GM21528 (cell line): ENCODE results near the gene WASF2.
"Not testable (repeated sequence)": the region's sequence is repeated elsewhere in the genome, so short reads cannot be mapped to it uniquely, and the experiment has no call there.

Experiments used
- ATAC-seq: cut with Tn5 transposase; IDR thresholded peaks from one replicate; pipeline ENCODE4 v1.9.1; 2021; ENCODE audit warnings: mild to moderate bottlenecking, moderate library complexity; ENCODE audit not compliant: unreplicated experiment, low FRiP score

The WASF2 gene

DNA sequence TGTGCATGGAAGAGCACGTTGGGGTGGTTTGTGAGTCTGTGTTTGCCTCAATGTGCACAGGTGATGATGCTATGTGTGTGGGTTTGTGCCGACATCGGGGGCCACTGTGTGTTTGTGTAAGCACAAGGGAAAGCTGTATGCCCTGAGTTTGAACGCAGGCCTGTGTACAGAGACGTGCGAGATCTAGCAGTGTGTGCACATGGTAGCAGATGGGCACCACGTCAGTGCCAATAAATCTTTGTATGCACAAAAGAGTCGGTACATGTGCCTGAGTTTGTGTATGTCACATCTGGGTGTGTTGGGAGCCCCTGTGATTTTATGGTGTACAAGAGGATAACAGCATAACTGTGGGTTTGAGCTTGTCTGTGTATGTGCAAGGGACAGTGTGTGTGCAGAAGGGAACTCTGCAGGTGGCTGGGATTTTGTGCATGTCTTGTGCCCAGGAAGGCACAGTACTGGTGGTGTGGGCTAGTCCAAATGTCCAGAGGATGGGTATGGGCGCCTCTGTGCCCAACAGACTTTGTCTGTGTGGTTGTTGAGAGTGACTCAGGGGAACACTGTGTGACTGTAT, 32.0 kb upstream of the WASF2 start:
- no peak for ATAC-seq

- ATAC-seq: no peak
Measured at GRCh38 chr1:27521336-27521831, 31.4 kb upstream of the WASF2 start.

DNA sequence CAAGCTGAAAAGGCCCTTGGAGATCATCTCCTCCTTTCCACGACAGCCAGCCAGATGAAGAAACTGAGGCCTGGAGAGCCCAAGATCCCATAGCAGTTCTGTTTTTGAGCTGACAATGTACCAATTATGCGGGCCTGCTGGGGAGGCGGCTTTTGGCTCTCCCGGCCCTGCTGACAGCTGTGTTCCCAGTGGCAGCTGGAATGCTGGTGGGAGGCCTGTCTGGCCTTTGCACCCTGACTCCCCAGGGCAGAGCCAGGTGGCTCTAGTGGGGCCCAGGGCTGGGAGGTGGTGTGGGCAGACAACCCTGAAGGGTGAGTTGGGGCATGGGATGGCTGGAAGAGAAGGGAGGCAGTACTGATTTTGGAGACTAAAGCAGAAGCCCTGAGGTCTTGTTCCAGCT, 30.7 kb upstream of the WASF2 start:
- no peak for ATAC-seq

DNA sequence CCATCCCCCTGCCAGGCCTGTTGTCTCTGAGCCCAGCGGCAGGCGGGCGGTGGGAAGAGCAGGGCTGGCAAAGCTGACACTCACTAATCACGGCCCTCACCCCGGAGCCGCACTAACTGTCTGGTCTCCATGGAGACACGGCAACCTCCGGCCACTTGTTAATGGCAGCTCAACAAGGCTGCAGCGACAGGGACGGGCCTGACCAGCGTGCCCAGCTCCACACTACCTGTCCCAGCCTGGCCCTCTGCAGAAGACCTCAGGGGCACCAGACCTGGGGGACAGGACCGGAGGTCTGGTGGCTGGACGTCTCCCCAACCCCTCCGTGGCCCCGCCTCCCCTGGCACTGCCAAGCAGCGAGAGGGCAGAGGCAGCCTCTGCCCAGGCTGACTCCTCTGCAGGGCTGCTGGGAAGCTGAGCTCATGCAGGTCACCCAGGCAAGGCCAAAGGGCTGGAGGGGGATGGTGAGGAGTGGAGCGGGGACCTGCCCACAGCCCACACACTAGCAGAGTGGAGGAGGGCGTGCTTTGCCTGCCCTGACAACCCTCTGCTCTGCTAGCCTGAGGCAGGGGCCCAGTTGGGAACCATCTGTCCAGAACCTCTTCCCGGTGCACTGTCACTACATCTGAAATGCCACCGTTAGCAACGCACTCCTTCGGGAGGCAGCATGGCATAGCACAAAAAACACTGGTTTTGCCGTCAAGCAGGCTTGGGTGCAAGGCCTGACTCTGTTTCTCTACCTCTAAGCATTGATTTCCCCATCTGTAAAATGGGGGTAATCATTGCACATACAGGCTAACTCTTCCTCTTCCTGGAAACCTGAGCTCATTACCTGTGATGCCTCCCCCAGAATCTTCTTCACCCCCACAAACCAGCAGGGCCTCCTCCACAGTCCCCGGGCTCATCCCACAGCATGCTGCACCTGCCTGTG, 29.6 kb upstream of the WASF2 start:
- no peak for ATAC-seq

DNA sequence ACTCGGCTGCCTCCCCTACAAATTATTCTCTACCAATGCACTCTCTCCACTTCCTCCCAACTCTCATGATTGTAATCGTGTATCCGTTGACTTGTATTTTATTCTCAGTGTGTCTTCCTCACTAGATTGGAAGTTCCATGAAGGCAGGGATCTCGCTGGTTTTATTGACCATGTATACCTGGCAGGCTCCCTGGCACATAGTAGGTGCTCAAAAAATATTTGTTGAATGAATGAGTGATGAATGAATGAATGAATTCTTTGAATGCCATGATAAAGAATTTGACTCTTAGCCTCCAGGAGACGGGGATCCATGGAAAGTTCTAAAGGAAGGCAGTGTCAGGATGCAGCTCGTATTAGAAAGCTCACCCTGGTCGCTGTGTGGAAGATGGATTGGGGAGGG, 28.8 kb upstream of the WASF2 start:
- ATAC-seq: no peak

- ATAC-seq: no peak
Measured at GRCh38 chr1:27517907-27518718, 28.1 kb upstream of the WASF2 start.

DNA sequence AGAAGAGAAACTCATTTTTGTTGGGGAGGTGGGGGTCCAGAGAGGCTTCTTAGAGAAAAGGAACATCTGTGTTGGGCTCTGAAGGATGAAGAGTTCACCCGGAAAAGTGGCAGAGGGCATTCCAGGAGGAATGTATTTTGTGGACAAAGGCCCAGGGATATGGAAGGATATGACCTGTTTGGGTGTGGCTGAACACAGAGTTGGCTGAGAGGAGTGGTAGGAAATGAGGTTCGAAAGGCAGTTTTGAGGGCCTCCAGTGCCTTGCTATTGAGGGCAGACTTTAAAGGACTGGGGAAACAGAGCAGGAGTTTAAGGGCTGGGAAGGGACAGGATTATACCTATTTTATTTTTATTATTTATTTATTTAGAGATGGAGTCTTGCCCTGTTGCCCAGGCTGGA, 27.3 kb upstream of the WASF2 start:
- ATAC-seq: no peak

- no peak for ATAC-seq
Measured at GRCh38 chr1:27515626-27516025, 25.7 kb upstream of the WASF2 start.

- no peak for ATAC-seq
Measured at GRCh38 chr1:27513958-27514357, 24.0 kb upstream of the WASF2 start.

- no peak for ATAC-seq
Measured at GRCh38 chr1:27513528-27513927, 23.6 kb upstream of the WASF2 start.

DNA sequence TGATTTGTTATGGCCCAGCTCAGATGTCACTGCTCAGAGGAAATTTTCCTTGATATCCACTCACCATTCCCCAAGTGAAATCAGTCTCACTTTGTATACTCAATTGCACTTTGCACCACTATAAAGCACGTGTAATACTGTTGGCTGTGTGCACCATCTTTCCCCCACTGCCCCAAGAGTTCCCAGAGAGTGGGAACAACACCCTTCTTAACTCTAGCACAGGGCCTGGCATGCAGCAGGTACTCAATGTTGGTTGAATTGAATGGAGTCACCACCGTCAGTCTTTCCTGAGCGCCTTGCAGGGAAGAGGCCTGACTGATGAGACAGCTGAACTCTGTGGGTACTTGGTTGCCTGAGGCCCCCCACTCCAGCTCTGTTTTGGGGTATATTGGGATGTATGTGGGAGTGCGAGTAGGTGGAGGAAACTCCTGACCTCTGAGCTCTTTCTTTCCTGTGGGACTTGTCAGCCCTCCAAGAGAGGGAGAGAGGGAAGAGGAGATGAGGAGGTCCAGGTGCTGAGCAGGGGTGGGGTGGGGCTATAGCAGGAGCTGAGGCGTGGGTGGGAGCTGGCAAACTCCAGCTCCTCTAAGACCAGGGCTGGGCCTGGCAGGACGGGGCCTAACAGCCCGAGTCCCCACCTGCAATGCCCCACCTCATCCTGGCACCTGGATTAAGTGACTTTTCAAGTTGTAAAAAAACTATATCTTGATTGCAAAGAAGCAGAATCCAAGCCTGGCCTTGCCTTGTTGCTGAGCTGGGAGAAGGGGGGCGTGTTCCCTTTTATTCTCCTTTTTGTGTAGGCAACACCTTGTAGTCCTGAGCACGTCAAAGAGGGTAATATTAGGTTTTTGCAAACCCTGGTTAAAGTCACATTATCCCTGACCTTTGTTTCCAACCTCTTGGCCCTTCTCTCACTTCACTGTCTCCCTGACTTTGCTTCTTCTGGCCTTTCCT, 19.4 kb upstream of the WASF2 start:
- ATAC-seq: no peak

GRCh38 chr1:27507960-27508665, 18.1 kb upstream of the WASF2 start:
- ATAC-seq: no peak

GRCh38 chr1:27506703-27507102, 16.7 kb upstream of the WASF2 start:
- no peak for ATAC-seq

- no peak for ATAC-seq
Measured at GRCh38 chr1:27505420-27505680, 15.4 kb upstream of the WASF2 start.

DNA sequence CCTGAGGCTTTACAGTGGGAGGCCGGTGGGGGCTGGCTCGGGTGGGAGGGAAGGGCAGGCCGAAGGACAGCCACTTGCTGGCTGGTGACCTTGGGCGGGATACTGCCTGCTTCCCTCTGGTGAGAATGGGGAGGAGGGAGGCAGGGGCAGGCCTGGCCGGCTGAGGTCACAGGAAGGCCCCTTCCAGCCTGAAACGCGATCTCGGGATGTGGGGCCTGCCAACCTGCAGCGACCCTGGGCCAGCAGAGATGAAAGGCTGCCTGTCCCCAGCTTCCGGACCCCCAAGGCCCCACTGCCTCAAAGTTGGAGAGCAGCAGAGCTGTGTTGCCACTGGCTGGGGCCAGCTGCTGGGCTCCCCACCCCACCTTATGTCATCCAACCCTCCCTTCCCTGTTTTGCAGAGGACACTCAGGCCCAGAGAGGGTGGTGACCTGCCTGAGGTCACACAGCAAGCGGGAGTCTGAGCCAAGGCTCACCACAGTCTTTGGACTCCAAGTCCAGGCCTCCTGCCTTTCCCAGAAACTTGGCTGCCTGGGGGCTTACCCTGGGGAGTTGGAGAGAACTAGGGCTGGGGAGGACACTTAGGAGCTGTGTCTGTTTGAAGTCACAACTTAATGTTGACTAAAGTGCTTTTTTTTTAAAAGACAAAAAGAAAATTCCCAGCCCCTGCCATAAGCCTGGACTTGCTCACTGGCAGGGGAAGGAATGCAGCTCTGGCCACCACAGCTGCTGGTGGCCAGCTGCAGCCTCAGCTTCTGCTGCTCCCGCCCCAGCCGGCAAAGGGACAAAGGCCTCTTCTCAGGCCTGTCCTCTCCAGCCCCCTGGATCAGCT, 14.8 kb upstream of the WASF2 start:
- no peak for ATAC-seq

- ATAC-seq: no peak
Measured at GRCh38 chr1:27503844-27504587, 14.0 kb upstream of the WASF2 start.

DNA sequence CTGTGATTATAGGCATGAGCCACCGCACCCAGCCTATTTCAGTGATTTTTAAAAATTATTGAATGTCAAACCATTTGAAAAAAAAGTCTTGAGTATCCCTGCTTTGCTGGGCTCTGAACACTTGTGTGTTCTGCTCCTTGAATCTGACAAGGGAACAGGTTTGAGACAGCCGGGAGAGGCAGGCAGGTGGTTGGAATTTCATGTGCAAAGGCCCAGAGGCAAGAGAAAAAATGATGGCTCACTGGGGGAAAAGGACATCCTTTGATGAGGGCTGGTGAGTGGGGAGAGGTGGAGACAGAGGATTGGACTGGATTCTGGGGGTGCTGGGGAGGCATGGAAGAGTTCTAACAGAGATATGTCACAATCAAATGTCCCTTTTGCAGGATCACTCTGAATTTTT, 13.1 kb upstream of the WASF2 start:
- no peak for ATAC-seq

DNA sequence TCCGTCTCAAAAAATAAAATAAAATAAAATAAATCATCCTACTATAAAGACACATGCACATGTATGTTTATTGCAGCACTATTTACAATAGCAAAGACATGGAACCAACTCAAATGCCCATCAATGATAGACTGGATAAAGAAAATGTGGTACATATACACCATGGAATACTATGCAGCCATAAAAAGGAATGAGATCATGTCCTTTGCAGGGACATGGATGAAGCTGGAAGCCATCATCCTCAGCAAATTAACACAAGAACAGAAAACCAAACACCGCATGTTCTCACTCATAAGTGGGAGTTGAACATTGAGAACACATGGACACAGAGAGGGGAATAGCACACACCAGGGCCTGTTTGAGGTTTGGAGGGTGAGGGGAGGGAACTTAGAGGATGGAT, 11.2 kb upstream of the WASF2 start:
- ATAC-seq: not testable (repeated sequence)
